Esophagus muscularis mucosa (tissue), 3 donors: Measurements from ENCODE around the gene NEU1.

Experiments used
- POLR2A ChIP-seq: fragments of 450-650 bp; IDR thresholded peaks from one replicate; pipeline ENCODE4 v1.6.1; 2017; ENCODE audit warnings: antibody characterized with exemption, moderate library complexity, mild to moderate bottlenecking, low read depth
- POLR2AphosphoS5 ChIP-seq, 2 donors: sonication (generic); formaldehyde crosslinking; IDR thresholded peaks; one replicate each; pipeline ENCODE4 v1.6.1; 2017; ENCODE audit warnings: antibody characterized with exemption in 2 of 2
- TF ChIP-seq, protein P1 (sequence below), 3 experiments: fragments of 200-600 bp in 2 of 3; fragments of 450-650 bp in 1 of 3; sonication (generic) in 2 of 3; IDR thresholded peaks; one replicate each; pipeline ENCODE4 v1.5.1; 2017 to 2019; ENCODE audit warnings: antibody characterized with exemption in 3 of 3, mild to moderate bottlenecking in 2 of 3, moderate library complexity in 1 of 3

GRCh38 chr6:31871046-31871659, 8.5 kb upstream of the NEU1 start:
- TF ChIP-seq POLR2A (no peak), POLR2AphosphoS5 (IDR thresholded peaks at IDR 0.05) (no peak)
- TF ChIP-seq, protein P1, sequence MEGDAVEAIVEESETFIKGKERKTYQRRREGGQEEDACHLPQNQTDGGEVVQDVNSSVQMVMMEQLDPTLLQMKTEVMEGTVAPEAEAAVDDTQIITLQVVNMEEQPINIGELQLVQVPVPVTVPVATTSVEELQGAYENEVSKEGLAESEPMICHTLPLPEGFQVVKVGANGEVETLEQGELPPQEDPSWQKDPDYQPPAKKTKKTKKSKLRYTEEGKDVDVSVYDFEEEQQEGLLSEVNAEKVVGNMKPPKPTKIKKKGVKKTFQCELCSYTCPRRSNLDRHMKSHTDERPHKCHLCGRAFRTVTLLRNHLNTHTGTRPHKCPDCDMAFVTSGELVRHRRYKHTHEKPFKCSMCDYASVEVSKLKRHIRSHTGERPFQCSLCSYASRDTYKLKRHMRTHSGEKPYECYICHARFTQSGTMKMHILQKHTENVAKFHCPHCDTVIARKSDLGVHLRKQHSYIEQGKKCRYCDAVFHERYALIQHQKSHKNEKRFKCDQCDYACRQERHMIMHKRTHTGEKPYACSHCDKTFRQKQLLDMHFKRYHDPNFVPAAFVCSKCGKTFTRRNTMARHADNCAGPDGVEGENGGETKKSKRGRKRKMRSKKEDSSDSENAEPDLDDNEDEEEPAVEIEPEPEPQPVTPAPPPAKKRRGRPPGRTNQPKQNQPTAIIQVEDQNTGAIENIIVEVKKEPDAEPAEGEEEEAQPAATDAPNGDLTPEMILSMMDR (IDR thresholded peaks at IDR 0.05) = no peak
